Measurements from ENCODE around the gene DDX10.

Gene DDX10

GRCh38 chr11:108803776-108804175, 138.9 kb downstream of the DDX10 start:
- TF ChIP-seq CREB1 (IDR thresholded peaks at IDR 0.05; ENCODE audit: low read depth), result no peak
- no peak for TF ChIP-seq ZBTB7A (IDR thresholded peaks at IDR 0.05; ENCODE audit: low read depth)
- TF ChIP-seq, protein P1, sequence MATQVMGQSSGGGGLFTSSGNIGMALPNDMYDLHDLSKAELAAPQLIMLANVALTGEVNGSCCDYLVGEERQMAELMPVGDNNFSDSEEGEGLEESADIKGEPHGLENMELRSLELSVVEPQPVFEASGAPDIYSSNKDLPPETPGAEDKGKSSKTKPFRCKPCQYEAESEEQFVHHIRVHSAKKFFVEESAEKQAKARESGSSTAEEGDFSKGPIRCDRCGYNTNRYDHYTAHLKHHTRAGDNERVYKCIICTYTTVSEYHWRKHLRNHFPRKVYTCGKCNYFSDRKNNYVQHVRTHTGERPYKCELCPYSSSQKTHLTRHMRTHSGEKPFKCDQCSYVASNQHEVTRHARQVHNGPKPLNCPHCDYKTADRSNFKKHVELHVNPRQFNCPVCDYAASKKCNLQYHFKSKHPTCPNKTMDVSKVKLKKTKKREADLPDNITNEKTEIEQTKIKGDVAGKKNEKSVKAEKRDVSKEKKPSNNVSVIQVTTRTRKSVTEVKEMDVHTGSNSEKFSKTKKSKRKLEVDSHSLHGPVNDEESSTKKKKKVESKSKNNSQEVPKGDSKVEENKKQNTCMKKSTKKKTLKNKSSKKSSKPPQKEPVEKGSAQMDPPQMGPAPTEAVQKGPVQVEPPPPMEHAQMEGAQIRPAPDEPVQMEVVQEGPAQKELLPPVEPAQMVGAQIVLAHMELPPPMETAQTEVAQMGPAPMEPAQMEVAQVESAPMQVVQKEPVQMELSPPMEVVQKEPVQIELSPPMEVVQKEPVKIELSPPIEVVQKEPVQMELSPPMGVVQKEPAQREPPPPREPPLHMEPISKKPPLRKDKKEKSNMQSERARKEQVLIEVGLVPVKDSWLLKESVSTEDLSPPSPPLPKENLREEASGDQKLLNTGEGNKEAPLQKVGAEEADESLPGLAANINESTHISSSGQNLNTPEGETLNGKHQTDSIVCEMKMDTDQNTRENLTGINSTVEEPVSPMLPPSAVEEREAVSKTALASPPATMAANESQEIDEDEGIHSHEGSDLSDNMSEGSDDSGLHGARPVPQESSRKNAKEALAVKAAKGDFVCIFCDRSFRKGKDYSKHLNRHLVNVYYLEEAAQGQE (IDR thresholded peaks at IDR 0.05; ENCODE audit: low read depth), result no peak

GRCh38 chr11:108804511-108804910, 139.6 kb downstream of the DDX10 start:
- TF ChIP-seq, protein P2, sequence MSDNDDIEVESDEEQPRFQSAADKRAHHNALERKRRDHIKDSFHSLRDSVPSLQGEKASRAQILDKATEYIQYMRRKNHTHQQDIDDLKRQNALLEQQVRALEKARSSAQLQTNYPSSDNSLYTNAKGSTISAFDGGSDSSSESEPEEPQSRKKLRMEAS (IDR thresholded peaks at IDR 0.05), result no peak

GRCh38 chr11:108805030-108805429, 140.2 kb downstream of the DDX10 start:
- TF ChIP-seq USF1 (IDR thresholded peaks at IDR 0.05) (no peak), CREB1 (IDR thresholded peaks at IDR 0.05; ENCODE audit: low read depth) (no peak), TCF12 (IDR thresholded peaks at IDR 0.05; ENCODE audit: low read depth) (no peak)
- TF ChIP-seq, protein P1 (IDR thresholded peaks at IDR 0.05; ENCODE audit: low read depth), result no peak
- TF ChIP-seq, protein P2 (IDR thresholded peaks at IDR 0.05), result no peak

- TF ChIP-seq USF1 (IDR thresholded peaks at IDR 0.05) (no peak), TEAD4 (IDR thresholded peaks at IDR 0.05) (no peak), RAD21 (IDR thresholded peaks at IDR 0.05; ENCODE audit: low read depth) (no peak)
- TF ChIP-seq, protein P2 (IDR thresholded peaks at IDR 0.05), result no peak
Measured at GRCh38 chr11:108807262-108807661, 142.4 kb downstream of the DDX10 start.

- TF ChIP-seq EGR1 (IDR thresholded peaks at IDR 0.05) (no peak), YY1 (IDR thresholded peaks at IDR 0.05; ENCODE audit: low read depth) (no peak), CEBPB (IDR thresholded peaks at IDR 0.05) (no peak), USF1 (IDR thresholded peaks at IDR 0.05) (no peak), NFIC (IDR thresholded peaks at IDR 0.05) (no peak), TEAD4 (IDR thresholded peaks at IDR 0.05) (no peak), ZBTB7A (IDR thresholded peaks at IDR 0.05; ENCODE audit: low read depth) (no peak), FOXM1 (IDR thresholded peaks at IDR 0.05; ENCODE audit: borderline replicate concordance, low read depth) (no peak)
- TF ChIP-seq, protein P1 (IDR thresholded peaks at IDR 0.05; ENCODE audit: low read depth), result no peak
- TF ChIP-seq, protein P2 (IDR thresholded peaks at IDR 0.05), result no peak
Measured at GRCh38 chr11:108813086-108813485, 148.2 kb downstream of the DDX10 start.

DNA sequence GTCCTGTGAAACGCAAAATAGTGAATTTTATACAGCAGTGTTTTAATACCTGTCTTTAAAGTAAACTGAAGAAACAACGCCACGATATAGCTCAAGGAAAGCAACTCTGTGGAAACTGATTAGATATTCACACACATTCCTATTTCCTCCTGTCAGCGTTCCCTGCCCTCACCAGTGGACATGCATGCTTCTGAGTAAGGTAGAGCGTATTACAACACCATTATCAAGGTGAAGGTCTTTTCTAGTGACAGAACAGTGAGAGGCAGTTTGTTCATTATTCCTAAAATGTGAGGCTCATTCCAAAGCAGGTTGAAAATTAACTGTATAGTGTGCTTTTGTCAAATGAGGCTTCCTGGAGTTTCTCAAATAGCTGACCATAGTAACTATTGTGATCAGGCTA, 153.1 kb downstream of the DDX10 start:
- TF ChIP-seq TEAD4 (IDR thresholded peaks at IDR 0.05), result no peak
- no peak for TF ChIP-seq FOXM1 (IDR thresholded peaks at IDR 0.05; ENCODE audit: borderline replicate concordance, low read depth)
- TF ChIP-seq TAF1 (IDR thresholded peaks at IDR 0.05; ENCODE audit: low read depth), result no peak
- no peak for TF ChIP-seq TCF12 (IDR thresholded peaks at IDR 0.05; ENCODE audit: low read depth)
- TF ChIP-seq NFIC (IDR thresholded peaks at IDR 0.05), result no peak
- TF ChIP-seq ZBTB7A (IDR thresholded peaks at IDR 0.05; ENCODE audit: low read depth), result no peak
- no peak for TF ChIP-seq EGR1 (IDR thresholded peaks at IDR 0.05)
- TF ChIP-seq YY1 (IDR thresholded peaks at IDR 0.05; ENCODE audit: low read depth), result no peak
- TF ChIP-seq RAD21 (IDR thresholded peaks at IDR 0.05; ENCODE audit: low read depth), result no peak
- TF ChIP-seq CEBPB (IDR thresholded peaks at IDR 0.05), result no peak
- TF ChIP-seq, protein P2 (IDR thresholded peaks at IDR 0.05), result no peak
- TF ChIP-seq CREB1 (IDR thresholded peaks at IDR 0.05; ENCODE audit: low read depth), result no peak
- TF ChIP-seq, protein P1 (IDR thresholded peaks at IDR 0.05; ENCODE audit: low read depth), result no peak
- no peak for TF ChIP-seq USF1 (IDR thresholded peaks at IDR 0.05)
